HTR-8/SVneo (cell line): ENCODE measurements around the gene OSBPL10.
A peak's percentile ranks its signal among the peaks of the same experiment; 100 is the strongest.
"Not testable (repeated sequence)": the region's sequence is repeated elsewhere in the genome, so short reads cannot be mapped to it uniquely, and the experiment has no call there.

Experiments
- DNase-seq: peaks from one replicate; pipeline ENCODE4 v3.0.0; 2011; ENCODE audit warnings: low spot score, mixed read lengths; ENCODE audit not compliant: insufficient read length
- FAIRE-seq: peaks from 2 replicates; lab custom pipeline; 2011; peaks lifted over from hg19 to GRCh38; lab: Jason Lieb, UNC

Gene OSBPL10

GRCh38 chr3:31995026-31995425 is 14.0 kb upstream of the OSBPL10 start:
- not testable (repeated sequence) for FAIRE-seq, DNase-seq

DNA sequence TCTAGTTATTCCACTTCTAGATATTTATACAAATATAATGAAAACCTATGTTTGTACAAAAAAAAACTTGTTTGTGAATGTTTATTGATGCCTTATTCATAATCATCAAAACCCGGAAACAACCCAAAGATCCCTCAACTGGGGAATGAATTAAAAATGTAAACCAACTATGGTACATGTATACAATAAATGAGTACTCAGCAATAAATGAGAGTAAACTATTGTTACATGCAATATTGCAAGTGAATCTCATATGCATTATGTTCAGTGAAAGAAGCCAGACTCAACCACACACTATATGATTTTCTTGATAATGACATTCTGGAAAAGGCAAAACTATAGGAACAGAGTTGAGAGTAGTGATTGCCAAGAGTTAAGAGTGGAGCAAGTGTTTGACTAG is 12.8 kb upstream of the OSBPL10 start:
- DNase-seq = no peak
- no peak for FAIRE-seq

- not testable (repeated sequence) for DNase-seq, FAIRE-seq
Measured at GRCh38 chr3:31992995-31993394, 11.9 kb upstream of the OSBPL10 start.

DNA sequence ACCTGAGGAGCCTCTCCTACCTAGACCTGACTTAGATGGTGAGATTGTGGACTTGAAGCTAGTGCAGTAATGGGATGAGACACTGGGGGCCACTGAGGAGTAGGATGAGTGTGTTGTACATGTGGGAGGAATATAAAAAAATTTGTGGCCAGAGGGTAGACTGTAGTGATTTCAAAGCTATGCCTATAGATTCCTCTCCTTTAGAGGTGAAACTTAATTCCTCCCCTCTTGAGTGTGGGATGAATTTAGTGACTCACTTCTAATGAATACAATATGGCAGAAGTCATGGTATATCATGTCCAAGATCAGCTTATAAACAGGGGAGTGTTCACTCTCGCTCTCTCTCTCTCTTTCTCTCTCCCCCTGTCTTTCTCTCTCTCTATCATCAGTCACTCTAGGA is 7.2 kb upstream of the OSBPL10 start:
- FAIRE-seq = no peak
- DNase-seq = no peak

GRCh38 chr3:31985831-31986230 is 4.8 kb upstream of the OSBPL10 start:
- FAIRE-seq (no peak), DNase-seq (no peak)

DNA sequence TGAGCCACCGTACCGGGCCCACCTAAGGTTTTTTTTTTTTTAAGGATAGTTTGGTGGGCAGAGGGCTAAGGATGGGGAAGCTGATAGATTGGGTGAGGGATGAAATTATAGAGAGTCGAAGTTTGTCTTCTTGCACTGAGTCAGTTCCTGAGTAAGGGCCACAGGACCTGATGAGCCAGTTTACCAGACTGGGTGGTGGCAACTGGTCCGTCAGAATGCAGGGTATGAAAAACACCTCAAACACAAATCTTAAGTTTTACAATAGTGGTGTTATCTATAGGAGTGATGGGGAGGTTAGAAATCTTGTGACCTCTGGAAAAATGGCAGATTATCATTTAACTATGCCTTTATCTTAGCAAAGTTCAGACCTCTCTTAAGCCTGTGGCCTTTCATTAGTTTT is 3.3 kb upstream of the OSBPL10 start:
- DNase-seq (no peak), FAIRE-seq (no peak)

- peak; percentile 22 for DNase-seq
- FAIRE-seq = peak; percentile 28
Measured at GRCh38 chr3:31980530-31981205, 394 bp downstream of the OSBPL10 start.

GRCh38 chr3:31979001-31979697 is 1.9 kb downstream of the OSBPL10 start:
- FAIRE-seq = no peak
- DNase-seq = no peak

DNA sequence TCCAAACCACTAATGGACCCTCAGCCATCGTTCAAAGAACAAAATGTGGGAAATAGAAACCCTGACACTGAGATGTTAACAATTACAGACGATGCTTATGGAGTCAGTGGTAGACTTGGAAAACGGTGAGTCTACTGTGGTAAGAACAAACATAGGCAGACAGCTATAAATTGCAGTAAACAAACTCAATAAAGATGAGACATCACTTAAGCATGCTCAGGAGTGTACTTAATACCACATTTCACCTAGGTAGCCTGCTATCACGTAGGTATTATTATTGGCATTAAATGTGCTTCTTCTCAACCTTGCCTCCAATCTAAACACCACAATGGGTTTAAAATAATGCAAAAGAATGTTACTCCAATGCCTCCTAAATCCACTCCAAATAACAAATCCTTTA is 2.5 kb downstream of the OSBPL10 start:
- FAIRE-seq (no peak), DNase-seq (no peak)

- FAIRE-seq (no peak), DNase-seq (no peak)
Measured at GRCh38 chr3:31977736-31978135, 3.3 kb downstream of the OSBPL10 start.

GRCh38 chr3:31976302-31976701 is 4.8 kb downstream of the OSBPL10 start:
- FAIRE-seq = no peak

DNA sequence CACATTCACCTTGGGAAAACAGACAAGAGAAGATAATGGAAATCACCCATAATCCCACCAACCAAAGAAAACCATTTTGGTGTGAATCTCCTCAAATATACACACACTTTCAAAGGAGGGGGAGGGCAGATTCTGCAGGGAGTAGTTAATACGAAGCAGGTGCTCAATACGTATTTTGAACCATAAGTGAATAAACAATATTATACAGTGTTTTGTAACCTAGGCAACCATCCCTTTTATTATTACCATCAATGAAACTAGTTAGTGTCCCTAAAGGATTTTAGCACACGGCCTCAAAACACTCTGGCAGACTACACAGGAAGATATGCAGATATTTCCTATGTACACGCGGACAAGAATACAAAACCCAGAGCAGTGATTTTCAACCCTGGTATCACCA is 6.1 kb downstream of the OSBPL10 start:
- no peak for DNase-seq
- FAIRE-seq = no peak

More at GRCh38 chr3:31976302-31976701, 4.8 kb downstream of the OSBPL10 start:
- no peak for DNase-seq

- no peak for DNase-seq
- no peak for FAIRE-seq
Measured at GRCh38 chr3:31974471-31974870, 6.6 kb downstream of the OSBPL10 start.

GRCh38 chr3:31973837-31974236 is 7.2 kb downstream of the OSBPL10 start:
- no peak for DNase-seq
- FAIRE-seq = no peak

- FAIRE-seq (no peak), DNase-seq (no peak)
Measured at GRCh38 chr3:31973081-31973480, 8.0 kb downstream of the OSBPL10 start.

- FAIRE-seq (no peak), DNase-seq (no peak)
Measured at GRCh38 chr3:31971607-31972006, 9.5 kb downstream of the OSBPL10 start.

- FAIRE-seq (no peak), DNase-seq (peak; percentile 73)
Measured at GRCh38 chr3:31968927-31969418, 12.1 kb downstream of the OSBPL10 start.

DNA sequence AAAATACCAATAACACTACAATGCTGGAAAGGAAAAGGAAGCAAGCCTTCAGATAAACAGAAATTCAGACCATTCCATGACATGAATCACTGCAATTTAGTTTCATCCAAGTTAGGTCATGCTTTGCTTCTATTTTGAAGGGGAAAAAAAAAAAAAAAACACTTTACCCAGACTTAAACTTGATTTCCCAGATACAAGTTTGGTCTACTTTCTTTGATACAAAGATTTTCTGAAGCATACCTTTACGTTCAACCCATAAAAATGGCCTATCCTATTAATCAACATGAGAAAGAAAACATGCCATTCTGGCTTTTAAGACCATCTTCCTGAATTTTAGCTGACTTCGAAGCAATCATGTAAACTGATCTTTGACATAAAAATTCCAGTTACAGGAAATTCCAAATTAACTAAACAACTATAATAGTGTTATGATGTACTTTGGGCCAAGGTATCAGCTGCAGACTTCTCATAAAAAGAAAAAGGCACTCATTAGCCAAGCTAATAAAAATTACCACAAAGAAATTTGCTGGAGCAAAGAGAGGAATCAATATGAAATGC is 12.6 kb downstream of the OSBPL10 start:
- DNase-seq = peak; percentile 17
- no peak for FAIRE-seq

DNA sequence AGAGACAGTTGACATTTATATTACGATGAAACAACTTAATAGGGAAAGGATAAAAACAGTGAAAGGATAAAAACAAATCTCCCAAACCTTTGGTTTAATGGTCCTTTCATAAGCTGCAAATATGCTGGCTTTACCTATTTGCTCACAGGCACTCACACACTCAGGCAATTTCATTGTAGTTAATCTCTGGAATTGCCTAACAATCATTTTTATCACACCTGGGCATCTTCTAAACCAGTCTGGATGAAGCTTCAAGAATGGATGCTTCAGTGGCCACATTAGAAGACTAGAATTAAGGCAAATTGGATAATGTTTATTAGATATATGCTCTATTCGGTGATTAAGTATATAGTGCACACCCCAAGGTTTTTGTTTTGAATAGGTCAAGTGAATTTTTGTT is 13.5 kb downstream of the OSBPL10 start:
- DNase-seq (no peak), FAIRE-seq (no peak)

DNA sequence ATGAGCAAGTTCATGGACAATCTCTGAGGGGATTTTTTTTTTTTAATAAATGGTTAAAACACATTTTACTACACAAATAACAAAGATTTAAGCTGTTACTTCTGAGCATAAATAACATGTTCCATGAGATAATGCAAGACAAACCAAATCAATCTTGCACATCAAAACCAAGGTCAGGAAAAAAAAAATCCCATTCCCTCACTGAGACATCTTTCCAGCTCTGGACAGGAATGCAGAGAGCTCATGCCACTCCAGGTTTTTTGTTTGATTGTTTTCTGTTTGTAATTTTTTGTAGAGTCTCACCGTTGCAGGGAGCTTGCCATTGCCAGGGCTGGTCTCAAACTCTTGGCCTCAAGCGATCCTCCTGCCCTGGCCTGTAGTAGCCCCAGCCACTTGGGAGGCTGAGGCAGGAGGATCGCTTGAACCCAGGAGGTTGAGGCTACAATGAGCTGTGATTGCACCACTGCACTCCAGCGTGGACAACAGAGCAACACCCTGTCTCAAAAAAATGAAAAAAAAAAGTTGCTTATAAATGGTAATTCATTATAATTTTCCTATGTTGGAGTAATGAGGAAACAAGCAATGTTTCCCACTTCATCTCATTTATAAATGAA is 14.0 kb downstream of the OSBPL10 start:
- FAIRE-seq = no peak

DNA sequence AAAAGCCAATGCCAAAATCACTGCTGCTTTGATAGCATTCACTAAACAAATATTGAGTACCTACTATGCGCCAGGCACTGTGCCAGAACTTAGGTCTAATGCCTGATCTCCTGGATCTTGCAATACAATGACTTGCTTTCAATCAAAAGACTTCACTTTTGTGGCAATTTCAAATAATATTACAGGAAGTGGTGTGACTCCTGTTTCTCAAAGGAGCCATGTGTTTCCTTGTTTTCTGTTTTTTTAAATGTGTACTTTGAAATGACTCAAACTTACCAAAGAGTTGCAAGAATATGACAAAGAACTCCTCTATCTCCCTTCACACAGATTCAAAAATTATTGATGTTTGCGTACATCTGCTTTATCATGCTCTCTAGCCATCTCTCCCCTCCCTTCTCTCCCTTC is 18.3 kb downstream of the OSBPL10 start:
- no peak for FAIRE-seq

More for the DNA sequence above, 14.0 kb downstream of the OSBPL10 start:
- no peak for DNase-seq

More for the DNA sequence above, 18.3 kb downstream of the OSBPL10 start:
- no peak for DNase-seq
